GM23338 (cell line): ENCODE results near the gene UBXN11. TPM values are rescaled to one million over a fixed set of nuclear protein-coding genes. Genes with fewer than 3 reads are reported as not detected.

Experiments used
- ATAC-seq: fragments of 200-7000 bp; cut with Tn5 transposase; 3 replicates; pipeline ENCODE4 v1.9.1; 2020
- DNase-seq: peaks from one replicate; pipeline ENCODE4 v3.0.0-alpha.2; 2015; ENCODE audit warnings: low spot score
- H2AFZ ChIP-seq: fragments of 200-600 bp; sonication (generic); 2 replicates; pipeline ENCODE4 v1.8.0; 2016; ENCODE audit warnings: antibody characterized with exemption, mild to moderate bottlenecking, moderate library complexity
- H3F3A ChIP-seq: fragments of 200-600 bp; sonication (generic); replicated peaks from 2 replicates; pipeline ENCODE4 v1.8.0; 2017; ENCODE audit warnings: antibody characterized with exemption, mixed run types, low read depth
- H3K27ac ChIP-seq: fragments of 200-600 bp; sonication (generic); 2 replicates; pipeline ENCODE4 v1.6.1; 2016; ENCODE audit warnings: low read depth
- H3K27me3 ChIP-seq: fragments of 200-600 bp; sonication (generic); 2 replicates; pipeline ENCODE4 v1.8.0; 2016; ENCODE audit warnings: mild to moderate bottlenecking, mixed run types, moderate library complexity; ENCODE audit not compliant: insufficient read depth
- H3K36me3 ChIP-seq: fragments of 200-600 bp; sonication (generic); 2 replicates; pipeline ENCODE4 v1.8.0; 2016; ENCODE audit warnings: mild to moderate bottlenecking; ENCODE audit not compliant: insufficient read depth
- H3K4me1 ChIP-seq: fragments of 200-600 bp; sonication (generic); 2 replicates; pipeline ENCODE4 v1.8.0; 2016; ENCODE audit warnings: mild to moderate bottlenecking, moderate library complexity; ENCODE audit not compliant: insufficient read depth
- H3K4me2 ChIP-seq: fragments of 200-600 bp; sonication (generic); 2 replicates; pipeline ENCODE4 v1.7.1; 2017; ENCODE audit warnings: mixed run types
- H3K4me3 ChIP-seq: fragments of 200-600 bp; sonication (generic); 2 replicates; pipeline ENCODE4 v1.6.1; 2016; ENCODE audit warnings: mixed run types
- H3K79me2 ChIP-seq: fragments of 200-600 bp; sonication (generic); replicated peaks from 2 replicates; pipeline ENCODE4 v1.8.0; 2017; ENCODE audit warnings: mild to moderate bottlenecking; ENCODE audit not compliant: insufficient read depth
- H3K9me2 ChIP-seq: fragments of 200-600 bp; sonication (generic); 2 replicates; pipeline ENCODE4 v1.8.0; 2017; ENCODE audit not compliant: insufficient read depth
- H4K20me1 ChIP-seq: fragments of 200-600 bp; sonication (generic); replicated peaks from 2 replicates; pipeline ENCODE4 v1.8.0; 2017; ENCODE audit warnings: mild to moderate bottlenecking; ENCODE audit not compliant: insufficient read depth
- H3K27ac Mint-ChIP-seq: 2 replicates; pipeline ENCODE4 v1.8.0; 2020; ENCODE audit warnings: inconsistent platforms, mild to moderate bottlenecking, moderate library complexity, mixed read lengths
- H3K27me3 Mint-ChIP-seq: 3 replicates; pipeline ENCODE4 v1.8.0; 2022; ENCODE audit warnings: low read depth, mild to moderate bottlenecking, moderate library complexity, mixed read lengths, inconsistent platforms; ENCODE audit not compliant: insufficient read depth, poor library complexity
- H3K36me3 Mint-ChIP-seq: 3 replicates; pipeline ENCODE4 v1.8.0; 2021; ENCODE audit warnings: low read depth, mild to moderate bottlenecking, inconsistent platforms, moderate library complexity, mixed read lengths
- H3K4me1 Mint-ChIP-seq: 3 replicates; pipeline ENCODE4 v1.8.0; 2020; ENCODE audit warnings: mild to moderate bottlenecking, inconsistent platforms, mixed read lengths
- H3K4me3 Mint-ChIP-seq: 3 replicates; pipeline ENCODE4 v1.8.0; 2021; ENCODE audit warnings: moderate library complexity, mild to moderate bottlenecking, inconsistent platforms, mixed read lengths
- H3K9me3 Mint-ChIP-seq: 3 replicates; pipeline ENCODE4 v1.8.0; 2020; ENCODE audit warnings: moderate library complexity, mild to moderate bottlenecking, inconsistent platforms, mixed read lengths
- CREB1 ChIP-seq: fragments of 250-450 bp; sonication (Bioruptor Pico); IDR thresholded peaks from 2 replicates; pipeline ENCODE4 v1.5.0; 2020; ENCODE audit warnings: low read depth, mild to moderate bottlenecking, moderate library complexity
- CTCF ChIP-seq, 2 experiments: fragments of 200-600 bp in 1 of 2; sonication (generic) in 1 of 2; conservative IDR thresholded peaks; 2 replicates each; pipeline versions ENCODE4 v1.5.1 to v1.6.1; 2016 to 2017; ENCODE audit warnings: antibody characterized with exemption in 2 of 2, low read depth in 2 of 2, mild to moderate bottlenecking in 2 of 2, moderate library complexity in 1 of 2
- EZH2 ChIP-seq: fragments of 200-600 bp; sonication (generic); IDR thresholded peaks from one replicate; pipeline ENCODE4 v1.8.0; 2017; ENCODE audit warnings: antibody characterized with exemption, mild to moderate bottlenecking, low read depth; ENCODE audit not compliant: unreplicated experiment
- EZH2phosphoT487 ChIP-seq: fragments of 200-600 bp; sonication (generic); IDR thresholded peaks from one replicate; pipeline ENCODE4 v1.8.1; 2018; ENCODE audit warnings: antibody characterized with exemption; ENCODE audit not compliant: unreplicated experiment
- JUNB ChIP-seq: IDR thresholded peaks from one replicate; pipeline ENCODE4 v1.6.1; 2016; ENCODE audit warnings: antibody characterized with exemption; ENCODE audit not compliant: unreplicated experiment
- NANOG ChIP-seq: IDR thresholded peaks from 2 replicates; pipeline ENCODE4 v1.6.1; 2016; ENCODE audit warnings: antibody characterized with exemption, borderline replicate concordance
- POLR2AphosphoS5 ChIP-seq: IDR thresholded peaks from 2 replicates; pipeline ENCODE4 v1.6.1; 2016; ENCODE audit warnings: antibody characterized with exemption, low read depth
- REST ChIP-seq: IDR thresholded peaks from one replicate; pipeline ENCODE4 v1.6.1; 2018; ENCODE audit warnings: antibody characterized with exemption; ENCODE audit not compliant: unreplicated experiment
- STAT1 ChIP-seq: IDR thresholded peaks from one replicate; pipeline ENCODE4 v1.6.1; 2016; ENCODE audit warnings: antibody characterized with exemption; ENCODE audit not compliant: unreplicated experiment
- ZNF114 ChIP-seq: fragments of 250-450 bp; sonication (Bioruptor Pico); IDR thresholded peaks from 2 replicates; pipeline ENCODE4 v1.5.0; 2020; ENCODE audit warnings: mild to moderate bottlenecking, moderate library complexity
- ZNF331 ChIP-seq: fragments of 250-450 bp; sonication (Bioruptor Pico); IDR thresholded peaks from 2 replicates; pipeline ENCODE4 v1.5.0; 2020; ENCODE audit warnings: low read depth, mild to moderate bottlenecking, moderate library complexity
- polyA plus RNA-seq: library from polyadenylated mRNA; unstranded; fragments of >200 nt; fragmentation: Nextera tagmentation; extraction: Ambion mirVana; gene quantifications from 2 replicates; pipeline ENCODE4 v1.2.1, GENCODE V29; 2016
- total RNA-seq: library from RNA; depleted of rRNA; stranded (reverse); fragments of >200 nt; shearing (Covaris generic); gene quantifications from 2 replicates; pipeline ENCODE4 v1.2.3, GENCODE V29; 2014
- TF ChIP-seq, protein P1 (sequence below): IDR thresholded peaks from 2 replicates; pipeline ENCODE4 v1.6.1; 2016; ENCODE audit warnings: antibody characterized with exemption
- TF ChIP-seq, protein P2 (sequence below): fragments of 250-450 bp; sonication (Bioruptor Pico); IDR thresholded peaks from 2 replicates; pipeline ENCODE4 v1.5.0; 2020; ENCODE audit warnings: mild to moderate bottlenecking, moderate library complexity

UBXN11 gene
- total and polyA plus RNA-seq, 2 experiments from 2014 or later, result 8.0 to 8.3 TPM

DNA sequence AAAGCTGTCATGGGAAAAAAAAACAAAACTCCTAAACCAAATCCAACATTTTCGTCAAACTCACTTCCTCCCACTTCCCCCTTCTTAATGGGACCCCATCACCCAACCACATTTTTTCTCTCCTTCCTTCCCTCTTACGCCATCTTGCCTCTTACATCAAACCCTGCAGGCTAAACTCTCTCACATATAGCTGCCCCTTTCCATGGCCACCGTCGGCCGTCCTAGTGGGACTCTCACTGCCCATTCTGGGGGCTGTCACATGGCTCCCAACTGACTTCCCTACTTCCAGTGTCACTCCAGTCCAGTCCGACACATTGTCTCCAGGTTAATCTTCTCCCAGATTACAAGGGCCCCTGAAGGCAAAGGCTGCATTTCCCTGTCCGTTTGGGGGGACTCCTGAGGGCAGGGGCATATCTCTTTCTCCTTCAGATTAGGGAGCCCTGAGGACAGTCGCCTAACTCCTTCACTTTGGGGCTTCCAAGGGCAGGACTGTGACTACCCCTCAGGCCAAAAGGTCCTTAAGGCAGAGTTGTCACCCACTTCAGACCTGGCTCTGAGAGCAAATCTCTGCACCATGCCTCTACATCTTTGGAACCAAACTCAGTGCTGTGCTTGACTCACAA is 658 bp downstream of the UBXN11 start:
- Mint-ChIP-seq H3K4me3 (peak overlapping the region; percentile 98), H3K27ac (peak overlapping the region; percentile 92), H3K36me3 (no peaks in the 10 kb centered on the region), H3K4me1 (peaks cover 16% of the 10 kb centered on the region; the same call in 2 of the 3 replicates), H3K27me3 (no peaks in the 10 kb centered on the region), H3K9me3 (no peaks in the 10 kb centered on the region)
- H3K4me3 ChIP-seq, result peak overlapping the region; percentile 99
- peak; percentile 27 for DNase-seq
- H3K36me3 ChIP-seq, result no peaks in the 10 kb centered on the region
- no peaks in the 10 kb centered on the region for H3K27me3 ChIP-seq
- TF ChIP-seq POLR2AphosphoS5 (no peak), EZH2 (no peak), CREB1 (CRISPR knock-in tag) (no peak), ZNF114 (CRISPR knock-in tag) (no peak), NANOG (no peak), JUNB (no peak), STAT1 (no peak), REST (no peak), EZH2phosphoT487 (no peak), CTCF (conservative IDR thresholded peaks at IDR 0.05; ENCODE audit: low read depth in 2 of 2) (no peak), ZNF331 (CRISPR knock-in tag) (no peak)
- TF ChIP-seq, protein P1, sequence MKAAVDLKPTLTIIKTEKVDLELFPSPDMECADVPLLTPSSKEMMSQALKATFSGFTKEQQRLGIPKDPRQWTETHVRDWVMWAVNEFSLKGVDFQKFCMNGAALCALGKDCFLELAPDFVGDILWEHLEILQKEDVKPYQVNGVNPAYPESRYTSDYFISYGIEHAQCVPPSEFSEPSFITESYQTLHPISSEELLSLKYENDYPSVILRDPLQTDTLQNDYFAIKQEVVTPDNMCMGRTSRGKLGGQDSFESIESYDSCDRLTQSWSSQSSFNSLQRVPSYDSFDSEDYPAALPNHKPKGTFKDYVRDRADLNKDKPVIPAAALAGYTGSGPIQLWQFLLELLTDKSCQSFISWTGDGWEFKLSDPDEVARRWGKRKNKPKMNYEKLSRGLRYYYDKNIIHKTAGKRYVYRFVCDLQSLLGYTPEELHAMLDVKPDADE, result no peak
- TF ChIP-seq, protein P2, sequence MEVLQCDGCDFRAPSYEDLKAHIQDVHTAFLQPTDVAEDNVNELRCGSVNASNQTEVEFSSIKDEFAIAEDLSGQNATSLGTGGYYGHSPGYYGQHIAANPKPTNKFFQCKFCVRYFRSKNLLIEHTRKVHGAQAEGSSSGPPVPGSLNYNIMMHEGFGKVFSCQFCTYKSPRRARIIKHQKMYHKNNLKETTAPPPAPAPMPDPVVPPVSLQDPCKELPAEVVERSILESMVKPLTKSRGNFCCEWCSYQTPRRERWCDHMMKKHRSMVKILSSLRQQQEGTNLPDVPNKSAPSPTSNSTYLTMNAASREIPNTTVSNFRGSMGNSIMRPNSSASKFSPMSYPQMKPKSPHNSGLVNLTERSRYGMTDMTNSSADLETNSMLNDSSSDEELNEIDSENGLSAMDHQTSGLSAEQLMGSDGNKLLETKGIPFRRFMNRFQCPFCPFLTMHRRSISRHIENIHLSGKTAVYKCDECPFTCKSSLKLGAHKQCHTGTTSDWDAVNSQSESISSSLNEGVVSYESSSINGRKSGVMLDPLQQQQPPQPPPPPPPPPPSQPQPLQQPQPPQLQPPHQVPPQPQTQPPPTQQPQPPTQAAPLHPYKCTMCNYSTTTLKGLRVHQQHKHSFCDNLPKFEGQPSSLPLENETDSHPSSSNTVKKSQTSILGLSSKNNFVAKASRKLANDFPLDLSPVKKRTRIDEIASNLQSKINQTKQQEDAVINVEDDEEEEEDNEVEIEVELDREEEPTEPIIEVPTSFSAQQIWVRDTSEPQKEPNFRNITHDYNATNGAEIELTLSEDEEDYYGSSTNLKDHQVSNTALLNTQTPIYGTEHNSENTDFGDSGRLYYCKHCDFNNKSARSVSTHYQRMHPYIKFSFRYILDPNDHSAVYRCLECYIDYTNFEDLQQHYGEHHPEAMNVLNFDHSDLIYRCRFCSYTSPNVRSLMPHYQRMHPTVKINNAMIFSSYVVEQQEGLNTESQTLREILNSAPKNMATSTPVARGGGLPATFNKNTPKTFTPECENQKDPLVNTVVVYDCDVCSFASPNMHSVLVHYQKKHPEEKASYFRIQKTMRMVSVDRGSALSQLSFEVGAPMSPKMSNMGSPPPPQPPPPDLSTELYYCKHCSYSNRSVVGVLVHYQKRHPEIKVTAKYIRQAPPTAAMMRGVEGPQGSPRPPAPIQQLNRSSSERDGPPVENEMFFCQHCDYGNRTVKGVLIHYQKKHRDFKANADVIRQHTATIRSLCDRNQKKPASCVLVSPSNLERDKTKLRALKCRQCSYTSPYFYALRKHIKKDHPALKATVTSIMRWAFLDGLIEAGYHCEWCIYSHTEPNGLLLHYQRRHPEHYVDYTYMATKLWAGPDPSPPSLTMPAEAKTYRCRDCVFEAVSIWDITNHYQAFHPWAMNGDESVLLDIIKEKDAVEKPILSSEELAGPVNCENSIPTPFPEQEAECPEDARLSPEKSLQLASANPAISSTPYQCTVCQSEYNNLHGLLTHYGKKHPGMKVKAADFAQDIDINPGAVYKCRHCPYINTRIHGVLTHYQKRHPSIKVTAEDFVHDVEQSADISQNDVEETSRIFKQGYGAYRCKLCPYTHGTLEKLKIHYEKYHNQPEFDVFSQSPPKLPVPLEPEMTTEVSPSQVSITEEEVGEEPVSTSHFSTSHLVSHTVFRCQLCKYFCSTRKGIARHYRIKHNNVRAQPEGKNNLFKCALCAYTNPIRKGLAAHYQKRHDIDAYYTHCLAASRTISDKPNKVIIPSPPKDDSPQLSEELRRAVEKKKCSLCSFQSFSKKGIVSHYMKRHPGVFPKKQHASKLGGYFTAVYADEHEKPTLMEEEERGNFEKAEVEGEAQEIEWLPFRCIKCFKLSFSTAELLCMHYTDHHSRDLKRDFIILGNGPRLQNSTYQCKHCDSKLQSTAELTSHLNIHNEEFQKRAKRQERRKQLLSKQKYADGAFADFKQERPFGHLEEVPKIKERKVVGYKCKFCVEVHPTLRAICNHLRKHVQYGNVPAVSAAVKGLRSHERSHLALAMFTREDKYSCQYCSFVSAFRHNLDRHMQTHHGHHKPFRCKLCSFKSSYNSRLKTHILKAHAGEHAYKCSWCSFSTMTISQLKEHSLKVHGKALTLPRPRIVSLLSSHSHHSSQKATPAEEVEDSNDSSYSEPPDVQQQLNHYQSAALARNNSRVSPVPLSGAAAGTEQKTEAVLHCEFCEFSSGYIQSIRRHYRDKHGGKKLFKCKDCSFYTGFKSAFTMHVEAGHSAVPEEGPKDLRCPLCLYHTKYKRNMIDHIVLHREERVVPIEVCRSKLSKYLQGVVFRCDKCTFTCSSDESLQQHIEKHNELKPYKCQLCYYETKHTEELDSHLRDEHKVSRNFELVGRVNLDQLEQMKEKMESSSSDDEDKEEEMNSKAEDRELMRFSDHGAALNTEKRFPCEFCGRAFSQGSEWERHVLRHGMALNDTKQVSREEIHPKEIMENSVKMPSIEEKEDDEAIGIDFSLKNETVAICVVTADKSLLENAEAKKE (CRISPR knock-in tag), result no peak
- peak overlapping the region; percentile 98 for H3K4me2 ChIP-seq
- no peaks in the 10 kb centered on the region for H4K20me1 ChIP-seq
- no peak overlapping the region for H3K27ac ChIP-seq
- H2AFZ ChIP-seq, result peak overlapping the region; percentile 98
- H3K79me2 ChIP-seq, result 0 out of 2 replicates have a peak, but pooled peaks cover 9% of the 10 kb centered on the region
- no peaks in the 10 kb centered on the region for H3K9me2 ChIP-seq
- H3F3A ChIP-seq, result 0 out of 2 replicates have a peak, but pooled peaks cover 5% of the 10 kb centered on the region
- H3K4me1 ChIP-seq, result peaks cover 10% of the 10 kb centered on the region
- ATAC-seq, result no peak
